ENCODE results near the gene CD58.

DNA sequence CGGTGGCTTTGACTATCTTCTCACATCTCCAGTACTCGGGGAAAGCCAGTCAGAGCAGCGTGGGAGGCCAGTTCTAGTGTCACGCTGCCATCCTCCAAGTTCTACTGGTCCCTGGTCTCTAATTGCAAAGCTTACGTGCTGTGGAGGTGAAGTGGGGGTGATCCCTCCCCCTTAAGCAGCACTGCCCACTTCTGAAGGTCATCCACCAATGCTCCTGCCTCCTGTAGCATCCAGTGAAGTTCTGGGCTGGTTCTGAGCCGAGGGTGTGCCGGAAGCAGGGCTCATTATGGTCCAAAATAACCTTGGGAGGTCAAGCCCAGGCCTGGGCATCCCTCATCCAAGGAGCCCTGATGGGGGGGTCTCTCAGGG, 95.0 kb downstream of the CD58 start:
- no peak for TF ChIP-seq POLR2A (IDR thresholded peaks at IDR 0.05)
- TF ChIP-seq, protein P1, sequence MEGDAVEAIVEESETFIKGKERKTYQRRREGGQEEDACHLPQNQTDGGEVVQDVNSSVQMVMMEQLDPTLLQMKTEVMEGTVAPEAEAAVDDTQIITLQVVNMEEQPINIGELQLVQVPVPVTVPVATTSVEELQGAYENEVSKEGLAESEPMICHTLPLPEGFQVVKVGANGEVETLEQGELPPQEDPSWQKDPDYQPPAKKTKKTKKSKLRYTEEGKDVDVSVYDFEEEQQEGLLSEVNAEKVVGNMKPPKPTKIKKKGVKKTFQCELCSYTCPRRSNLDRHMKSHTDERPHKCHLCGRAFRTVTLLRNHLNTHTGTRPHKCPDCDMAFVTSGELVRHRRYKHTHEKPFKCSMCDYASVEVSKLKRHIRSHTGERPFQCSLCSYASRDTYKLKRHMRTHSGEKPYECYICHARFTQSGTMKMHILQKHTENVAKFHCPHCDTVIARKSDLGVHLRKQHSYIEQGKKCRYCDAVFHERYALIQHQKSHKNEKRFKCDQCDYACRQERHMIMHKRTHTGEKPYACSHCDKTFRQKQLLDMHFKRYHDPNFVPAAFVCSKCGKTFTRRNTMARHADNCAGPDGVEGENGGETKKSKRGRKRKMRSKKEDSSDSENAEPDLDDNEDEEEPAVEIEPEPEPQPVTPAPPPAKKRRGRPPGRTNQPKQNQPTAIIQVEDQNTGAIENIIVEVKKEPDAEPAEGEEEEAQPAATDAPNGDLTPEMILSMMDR (IDR thresholded peaks at IDR 0.05) = no peak

Measured in Peyer's patch (tissue), 4 donors.